ENCODE results near the gene ZSWIM7.

ZSWIM7 gene

GRCh38 chr17:15935891-15936290, 63.6 kb downstream of the ZSWIM7 start:
- DNase-seq (ENCODE audit: low read depth in 2 of 3, low spot score in 2 of 3): no peak

GRCh38 chr17:15934866-15935265, 64.6 kb downstream of the ZSWIM7 start:
- DNase-seq (ENCODE audit: low read depth in 2 of 3, low spot score in 2 of 3): no peak

GRCh38 chr17:15931394-15931793, 68.1 kb downstream of the ZSWIM7 start:
- DNase-seq (ENCODE audit: low read depth in 2 of 3, low spot score in 2 of 3): no peak

- no peak for DNase-seq (ENCODE audit: low read depth in 2 of 3, low spot score in 2 of 3)
Observed at GRCh38 chr17:15930426-15930825, 69.1 kb downstream of the ZSWIM7 start.

- DNase-seq (ENCODE audit: low read depth in 2 of 3, low spot score in 2 of 3): no peak
Observed at GRCh38 chr17:15929941-15930340, 69.6 kb downstream of the ZSWIM7 start.

- DNase-seq (ENCODE audit: low read depth in 2 of 3, low spot score in 2 of 3): no peak
Observed at GRCh38 chr17:15928286-15928785, 71.2 kb downstream of the ZSWIM7 start.

Data from activated CD8-positive, alpha-beta memory T cell treated with anti-CD3 and anti-CD28 coated beads for 48 hours (primary cell).